ENCODE results near the gene HOXC9. TPM values are rescaled to one million over a fixed set of nuclear protein-coding genes. Genes with fewer than 3 reads are reported as not detected.

The HOXC9 gene
- total RNA-seq, 2 donors from 2014 or later = 7.0 to 12.0 TPM

DNA sequence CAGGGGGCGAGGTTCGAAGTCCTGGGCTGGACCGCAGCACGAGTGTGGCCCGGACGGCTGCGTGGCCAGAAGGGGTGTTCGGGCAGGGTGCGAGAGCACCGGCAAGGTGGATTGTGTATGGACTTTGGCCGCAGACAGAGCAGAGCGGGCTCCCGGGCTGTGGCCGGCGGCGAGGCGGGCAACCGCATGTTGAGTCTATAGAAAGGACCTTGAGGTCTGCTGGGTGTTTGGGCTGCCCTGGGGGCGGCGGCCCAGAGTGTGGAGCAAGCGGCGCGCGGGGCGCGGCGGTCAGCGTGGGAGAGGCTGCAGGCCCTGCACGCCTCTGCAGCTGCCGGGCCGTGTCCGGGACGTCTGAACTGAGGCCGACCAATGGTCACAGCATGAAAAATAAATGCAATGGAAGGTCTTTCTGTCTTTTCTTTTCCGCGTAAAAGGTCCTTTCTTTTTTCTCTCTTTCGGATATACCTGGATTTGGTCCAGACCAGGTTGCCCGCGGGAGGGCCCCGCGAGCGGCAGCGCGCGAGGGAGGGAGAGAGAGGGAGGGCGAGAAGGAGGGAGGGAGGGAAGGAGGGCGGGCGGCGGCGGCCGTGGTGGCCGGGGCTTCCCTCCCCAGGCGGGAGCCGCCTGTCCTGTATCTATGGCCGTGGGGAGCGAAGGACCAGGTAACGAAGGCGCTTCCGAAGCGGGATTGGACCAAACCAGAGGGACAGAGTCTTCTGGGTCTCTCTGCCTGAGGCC lies 5.5 kb upstream of the HOXC9 start:
- DNase-seq (ENCODE audit: low spot score) = no peak
- intact Hi-C loops (cut with DNase I) = loop anchor here in 1 of 2 donors (5.0 kb wide), 1 partner anchor 33 kb away; the partner anchor contains the start of gene HOXC6

- no peak for DNase-seq (ENCODE audit: low spot score)
- intact Hi-C loops (cut with DNase I) = no loop called here
Observed at GRCh38 chr12:53995002-53995377, 5.0 kb upstream of the HOXC9 start.

- intact Hi-C loops (cut with DNase I) = no loop called here
- DNase-seq (ENCODE audit: low spot score) = peak; percentile 93
Observed at GRCh38 chr12:53995378-53996239, 4.4 kb upstream of the HOXC9 start.

GRCh38 chr12:53996240-53997203 lies 3.4 kb upstream of the HOXC9 start:
- no peak for DNase-seq (ENCODE audit: low spot score)
- intact Hi-C loops (cut with DNase I) = no loop called here

DNA sequence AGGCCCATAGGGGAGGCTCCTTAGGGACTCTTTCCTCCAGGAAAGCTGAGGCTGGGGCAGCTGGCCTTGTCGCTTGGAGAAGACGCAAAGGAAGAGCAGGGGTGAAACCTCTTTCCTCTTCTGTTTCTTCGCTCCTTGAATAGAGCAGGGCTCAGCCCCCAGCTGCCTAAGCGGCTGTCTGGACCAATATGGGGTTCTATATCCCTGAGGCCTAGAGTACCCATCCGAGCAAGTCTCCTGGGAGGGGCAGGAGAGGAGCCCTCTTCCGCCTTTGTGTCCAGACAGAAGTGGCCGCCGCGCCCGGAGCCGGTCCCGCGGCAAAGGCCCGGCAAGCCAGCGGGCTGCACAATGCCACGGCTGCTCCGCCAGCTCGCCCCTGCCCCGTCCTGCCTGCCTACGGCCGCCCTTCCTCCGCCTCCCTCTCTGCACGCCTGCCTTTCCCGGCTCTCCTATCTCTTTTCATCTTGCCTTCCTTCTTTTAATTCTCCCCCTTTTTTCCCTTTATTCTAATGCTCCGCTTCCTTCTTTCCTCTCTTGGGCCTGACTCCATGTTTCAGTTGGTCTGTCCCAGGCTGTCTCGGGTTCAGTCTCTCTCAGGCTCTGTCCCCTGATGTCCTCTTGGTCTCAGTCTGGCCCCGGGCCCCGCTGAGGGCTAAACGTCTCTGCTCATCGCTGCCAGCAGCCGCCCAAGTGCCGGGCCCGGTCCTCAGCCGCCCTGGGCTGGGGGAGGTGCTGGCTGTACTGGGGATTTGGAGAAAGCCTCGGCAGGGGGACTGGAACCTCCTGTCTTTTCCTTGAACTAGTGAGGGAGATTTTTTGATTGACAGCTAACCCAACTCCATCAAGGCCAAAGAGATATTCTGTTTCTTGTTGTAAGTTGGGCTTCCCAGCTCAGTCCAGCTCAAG lies 2.5 kb upstream of the HOXC9 start:
- intact Hi-C loops (cut with DNase I) = no loop called here
- no peak for DNase-seq (ENCODE audit: low spot score)

DNA sequence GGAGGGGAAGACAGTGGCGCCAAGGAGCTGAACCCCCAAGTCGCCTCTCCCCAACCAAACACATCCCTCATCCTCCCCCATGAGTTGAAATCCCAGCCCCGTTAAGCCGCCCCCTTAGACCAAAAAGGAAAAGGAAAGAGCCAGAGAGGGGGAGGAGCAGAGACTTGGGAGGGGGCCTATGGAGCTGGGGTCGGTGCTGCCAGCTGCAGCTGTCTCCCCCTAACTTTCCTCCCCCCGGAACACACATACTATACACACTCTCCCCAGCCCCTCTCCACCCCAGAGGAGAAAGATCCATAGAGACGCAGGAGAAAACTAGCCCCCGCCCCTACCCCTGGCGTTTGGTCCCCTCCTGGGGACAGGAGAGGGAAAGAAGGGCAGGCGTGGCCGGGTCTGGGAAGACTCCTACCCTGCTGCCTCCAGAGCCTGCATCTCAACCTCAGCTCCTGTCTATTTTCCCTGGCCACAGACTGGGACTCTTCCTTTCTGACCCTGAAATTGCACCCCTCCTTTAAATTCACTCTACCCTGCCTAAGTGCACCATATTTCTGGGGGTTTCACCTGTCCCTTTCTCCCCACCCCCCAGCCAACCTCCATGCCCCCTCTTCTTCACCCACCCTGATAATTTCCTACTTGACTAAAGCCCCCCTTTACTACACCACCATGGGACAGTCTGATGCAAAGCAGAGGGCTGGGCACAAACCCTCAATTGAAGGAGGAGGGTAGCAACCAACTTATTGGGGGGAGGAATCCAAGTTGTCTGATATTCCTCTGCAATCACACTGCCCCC lies 1.7 kb upstream of the HOXC9 start:
- no peak for DNase-seq (ENCODE audit: low spot score)

GRCh38 chr12:53998900-53999236 lies 1.1 kb upstream of the HOXC9 start:
- no peak for DNase-seq (ENCODE audit: low spot score)
- intact Hi-C loops (cut with DNase I) = no loop called here

More for the DNA sequence above, 1.7 kb upstream of the HOXC9 start:
- intact Hi-C loops (cut with DNase I) = no loop called here

DNA sequence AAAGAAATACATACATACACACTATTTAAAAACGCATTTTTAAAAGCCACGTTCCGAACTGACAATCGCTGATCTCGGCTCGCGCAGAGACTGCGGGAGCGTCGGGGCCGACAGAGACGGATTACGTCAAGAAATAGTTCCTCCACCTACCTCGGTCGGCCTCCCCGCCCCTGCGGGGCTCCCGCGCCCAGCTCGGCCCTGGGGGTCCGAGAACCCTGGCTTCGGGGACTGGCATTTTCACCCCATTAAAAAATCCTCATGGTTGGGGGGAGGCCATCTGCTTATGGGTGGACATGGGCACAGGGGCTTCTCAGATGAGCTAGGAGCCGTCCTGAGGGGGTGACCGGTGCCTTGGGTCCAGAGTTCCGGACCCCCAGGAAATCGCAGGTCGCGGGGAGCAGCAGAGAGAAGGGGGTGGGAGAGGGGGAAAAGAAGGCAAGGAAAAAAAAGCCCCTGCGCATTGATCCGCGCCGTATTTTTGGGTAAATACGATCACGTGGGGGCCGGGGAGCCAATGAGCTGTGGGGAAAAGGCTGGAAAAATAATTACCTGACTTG lies 324 bp upstream of the HOXC9 start:
- intact Hi-C loops (cut with DNase I) = loop anchor here in 1 of 2 donors (10.0 kb wide), 1 partner anchor 355 kb away; no protein-coding TSS in a partner anchor
- peak; percentile 91 for DNase-seq (ENCODE audit: low spot score)

GRCh38 chr12:54001283-54002187 lies 1.6 kb downstream of the HOXC9 start:
- intact Hi-C loops (cut with DNase I) = loop anchor here in 1 of 2 donors (10.0 kb wide), 1 partner anchor 353 kb away; no protein-coding TSS in a partner anchor
- DNase-seq (ENCODE audit: low spot score) = no peak

DNA sequence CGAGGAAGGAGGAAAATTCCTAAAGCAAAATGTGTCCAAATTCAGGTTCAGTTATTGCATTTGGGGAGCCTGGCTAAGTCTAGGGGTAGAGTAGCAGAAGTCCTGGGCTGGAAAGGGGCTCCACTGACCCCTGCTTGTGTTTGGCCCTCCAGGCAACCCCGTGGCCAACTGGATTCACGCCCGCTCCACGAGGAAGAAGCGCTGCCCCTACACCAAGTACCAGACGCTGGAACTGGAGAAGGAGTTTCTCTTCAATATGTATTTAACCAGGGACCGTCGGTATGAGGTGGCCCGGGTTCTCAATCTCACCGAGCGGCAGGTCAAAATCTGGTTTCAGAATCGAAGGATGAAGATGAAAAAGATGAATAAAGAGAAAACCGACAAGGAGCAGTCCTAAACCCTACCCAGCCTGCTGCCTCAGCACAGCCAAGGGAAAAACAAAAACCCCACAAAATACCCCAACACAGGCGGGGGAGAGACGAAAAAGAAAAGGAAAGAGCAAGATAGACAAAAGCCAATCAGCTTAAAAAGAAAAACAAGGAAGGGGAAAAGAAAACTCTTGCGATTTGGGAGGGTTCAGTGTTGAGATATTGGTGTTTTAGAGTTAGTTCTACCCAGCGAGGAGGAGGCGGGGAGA lies 2.4 kb downstream of the HOXC9 start:
- intact Hi-C loops (cut with DNase I) = loop anchor here in 1 of 2 donors (10.0 kb wide), 1 partner anchor 352 kb away; no protein-coding TSS in a partner anchor
- no peak for DNase-seq (ENCODE audit: low spot score)

- intact Hi-C loops (cut with DNase I) = loop anchor here in 1 of 2 donors (10.0 kb wide), 1 partner anchor 352 kb away; no protein-coding TSS in a partner anchor
- no peak for DNase-seq (ENCODE audit: low spot score)
Observed at GRCh38 chr12:54002915-54003389, 3.0 kb downstream of the HOXC9 start.

DNA sequence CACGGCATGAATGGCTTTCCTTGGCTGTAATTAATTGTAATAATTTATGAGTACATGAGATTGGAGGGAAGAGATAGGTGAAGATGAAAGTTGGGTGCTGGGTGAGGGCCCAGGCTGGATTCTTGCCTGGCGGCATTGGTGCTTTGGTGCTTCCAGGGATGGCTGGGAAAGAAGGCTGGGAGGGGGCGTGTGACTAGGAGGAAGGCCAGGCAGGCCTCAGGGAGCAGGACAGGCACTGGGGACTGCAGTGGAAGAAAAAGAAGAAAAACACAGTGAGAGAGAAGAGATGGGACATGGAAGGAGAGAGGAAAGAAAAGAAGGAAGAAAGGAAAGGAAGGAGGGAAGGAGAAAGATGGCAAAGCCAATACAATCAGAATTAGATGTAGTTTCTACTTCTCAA lies 3.7 kb downstream of the HOXC9 start:
- intact Hi-C loops (cut with DNase I) = loop anchor here in 1 of 2 donors (10.0 kb wide), 1 partner anchor 351 kb away; no protein-coding TSS in a partner anchor
- no peak for DNase-seq (ENCODE audit: low spot score)

DNA sequence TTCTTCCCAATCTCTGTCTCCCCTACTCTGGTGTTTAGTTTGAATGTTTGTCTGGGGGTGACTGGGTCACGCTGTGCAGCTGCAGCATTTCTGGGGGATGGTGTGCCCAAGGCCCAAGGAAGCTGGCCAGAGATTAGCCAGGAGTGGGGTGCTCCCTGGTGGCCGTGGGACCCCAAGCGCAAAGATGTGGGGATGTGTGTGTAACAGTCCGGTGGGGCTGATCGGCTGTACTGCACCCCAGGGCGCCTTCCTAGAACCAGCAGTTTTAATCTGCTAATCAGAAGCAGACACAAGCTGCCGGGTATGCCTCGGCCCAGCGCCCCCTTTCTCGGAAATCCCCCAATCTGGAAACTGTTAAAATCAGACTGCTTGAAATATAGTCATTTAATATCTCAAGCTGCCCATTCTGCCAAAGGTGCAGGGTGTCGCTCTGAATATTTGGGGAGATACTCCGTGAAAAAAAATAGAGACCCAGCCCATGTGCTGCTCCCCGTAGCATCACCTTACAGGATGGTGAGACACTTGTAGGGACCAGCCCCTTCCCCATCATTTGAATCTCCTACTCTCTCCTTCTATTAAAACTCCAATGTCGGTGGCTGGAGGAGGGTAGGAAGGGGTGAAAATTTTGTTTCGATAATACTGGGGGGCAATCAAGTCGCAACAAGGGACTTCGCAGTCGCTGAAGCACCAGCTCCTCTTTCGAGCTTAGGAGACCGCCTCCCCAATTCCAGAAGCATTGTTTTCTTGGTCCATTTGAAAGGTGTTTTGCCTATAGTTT lies 4.3 kb downstream of the HOXC9 start:
- no peak for DNase-seq (ENCODE audit: low spot score)
- intact Hi-C loops (cut with DNase I) = loop anchor here in 1 of 2 donors (10.0 kb wide), 1 partner anchor 351 kb away; no protein-coding TSS in a partner anchor

- intact Hi-C loops (cut with DNase I) = loop anchor here in 1 of 2 donors (5.0 to 10.0 kb wide), 2 partner anchors 197 to 350 kb away; no protein-coding TSS in a partner anchor
Observed at GRCh38 chr12:54004841-54005530, 5.0 kb downstream of the HOXC9 start.

More at GRCh38 chr12:54004841-54005530, 5.0 kb downstream of the HOXC9 start:
- no peak for DNase-seq (ENCODE audit: low spot score)

Measured in posterior vena cava (tissue), 2 donors.